Stomach (tissue), 4 donors: ENCODE data around the gene USP10.

ENCODE experiments used
- POLR2A ChIP-seq, 4 donors: fragments of 450-650 bp; IDR thresholded peaks; one replicate each; pipeline ENCODE4 v1.6.1; 2016; ENCODE audit warnings: antibody characterized with exemption in 4 of 4, control low read depth in 2 of 4, mild to moderate bottlenecking in 1 of 4, moderate library complexity in 1 of 4
- POLR2AphosphoS5 ChIP-seq, 3 donors: sonication (generic); formaldehyde crosslinking; IDR thresholded peaks; one replicate each; pipeline ENCODE4 v1.6.1; 2016; ENCODE audit warnings: antibody characterized with exemption in 3 of 3
- TF ChIP-seq, protein P1 (sequence below), 7 experiments: fragments of 450-650 bp in 4 of 7; fragments of 200-600 bp in 3 of 7; sonication (generic) in 3 of 7; IDR thresholded peaks; one replicate each; pipeline ENCODE4 v1.5.1; 2016 to 2019; ENCODE audit warnings: antibody characterized with exemption in 7 of 7, control low read depth in 2 of 7, mild to moderate bottlenecking in 1 of 7

GRCh38 chr16:84699712-84700445, at the start of gene USP10:
- TF ChIP-seq POLR2A (IDR thresholded peaks at IDR 0.05) (no peak), POLR2AphosphoS5 (IDR thresholded peaks at IDR 0.05) (peak in 1 of 3 donors; percentile 54)
- TF ChIP-seq, protein P1, sequence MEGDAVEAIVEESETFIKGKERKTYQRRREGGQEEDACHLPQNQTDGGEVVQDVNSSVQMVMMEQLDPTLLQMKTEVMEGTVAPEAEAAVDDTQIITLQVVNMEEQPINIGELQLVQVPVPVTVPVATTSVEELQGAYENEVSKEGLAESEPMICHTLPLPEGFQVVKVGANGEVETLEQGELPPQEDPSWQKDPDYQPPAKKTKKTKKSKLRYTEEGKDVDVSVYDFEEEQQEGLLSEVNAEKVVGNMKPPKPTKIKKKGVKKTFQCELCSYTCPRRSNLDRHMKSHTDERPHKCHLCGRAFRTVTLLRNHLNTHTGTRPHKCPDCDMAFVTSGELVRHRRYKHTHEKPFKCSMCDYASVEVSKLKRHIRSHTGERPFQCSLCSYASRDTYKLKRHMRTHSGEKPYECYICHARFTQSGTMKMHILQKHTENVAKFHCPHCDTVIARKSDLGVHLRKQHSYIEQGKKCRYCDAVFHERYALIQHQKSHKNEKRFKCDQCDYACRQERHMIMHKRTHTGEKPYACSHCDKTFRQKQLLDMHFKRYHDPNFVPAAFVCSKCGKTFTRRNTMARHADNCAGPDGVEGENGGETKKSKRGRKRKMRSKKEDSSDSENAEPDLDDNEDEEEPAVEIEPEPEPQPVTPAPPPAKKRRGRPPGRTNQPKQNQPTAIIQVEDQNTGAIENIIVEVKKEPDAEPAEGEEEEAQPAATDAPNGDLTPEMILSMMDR (IDR thresholded peaks at IDR 0.05) = no peak
